Smooth muscle cell of the umbilical artery (primary cell): ENCODE measurements around the gene TGFB3. TPM values are rescaled to one million over a fixed set of nuclear protein-coding genes. Genes with fewer than 3 reads are reported as not detected.

Experiments
- total RNA-seq: library from RNA; depleted of rRNA; stranded (reverse); fragments of >200 nt; gene quantifications from 2 replicates; pipeline ENCODE4 v1.2.3, GENCODE V29; 2014

The TGFB3 gene
- total RNA-seq, result 5.1 and 6.5 TPM in 2 replicates

GRCh38 chr14:75981426-75982265 is at the start of gene TGFB3:
TGFB3 (minus strand) TSS chr14:75981995; CDS start chr14:75980893, 1,102 bp downstream.

DNA sequence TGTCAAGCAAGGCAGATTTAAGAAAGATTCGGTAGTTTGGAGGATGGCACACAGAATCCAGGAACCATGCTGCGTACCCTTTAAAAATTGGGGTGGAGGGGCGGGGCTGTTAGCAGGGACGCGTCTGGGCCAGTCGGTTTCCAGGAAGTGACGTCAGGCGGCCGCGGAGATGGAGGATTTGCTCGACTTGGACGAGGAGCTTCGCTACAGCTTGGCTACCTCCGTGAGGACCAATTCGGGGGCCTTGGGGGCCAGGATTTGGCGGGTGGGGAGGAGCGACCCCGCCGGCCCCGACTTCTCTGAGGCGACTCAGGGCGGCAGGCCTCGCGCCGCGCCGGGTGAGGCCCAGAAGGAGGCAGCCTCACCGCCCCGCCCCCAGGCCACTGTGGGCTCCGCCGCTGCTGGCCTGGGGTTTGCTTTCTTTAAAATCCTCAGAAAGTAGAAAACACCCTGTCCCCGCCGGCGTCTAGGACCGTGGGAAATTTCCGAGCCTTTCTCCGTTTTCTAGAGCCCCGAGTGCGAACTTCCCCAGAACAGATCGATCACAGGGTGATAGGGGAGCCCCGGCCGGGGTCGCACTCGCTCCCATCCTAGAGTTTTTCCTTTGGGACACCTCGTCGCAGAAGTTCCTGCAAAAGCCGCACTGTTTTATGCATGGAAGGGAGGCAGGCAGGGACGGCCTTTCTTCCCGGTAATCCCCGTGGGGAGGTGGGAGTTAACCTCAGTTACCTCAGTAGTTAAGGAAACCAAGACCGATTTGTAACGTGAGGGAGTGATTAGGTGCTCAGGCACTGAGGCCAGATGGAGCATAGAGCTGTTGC is 4.0 kb upstream of the TGFB3 start, which contains the start of gene IFT43:
TSS of gene IFT43 (plus strand) at position 146 of the 821 bp plus-strand sequence. CDS start at position 170, 24 bp downstream.

Other genes starting within 250 kb of the TGFB3 start
- gene IFT43, start 3.8 kb upstream of the TGFB3 start, total RNA-seq, result 22.6 and 34.1 TPM in 2 replicates
- gene GPATCH2L, start 169.9 kb upstream of the TGFB3 start, total RNA-seq, result 69.8 and 87.7 TPM in 2 replicates